HL-60 (cell line): ENCODE results near the gene APBA2.

Source experiments
- GABPA ChIP-seq: IDR thresholded peaks from 2 replicates; pipeline ENCODE4 v1.6.1; 2012; ENCODE audit warnings: low read depth
- TF ChIP-seq, protein P1 (sequence below): IDR thresholded peaks from one replicate; pipeline ENCODE4 v1.5.1; 2011; ENCODE audit warnings: low read length, control low read depth, inconsistent platforms; ENCODE audit not compliant: insufficient read depth
- TF ChIP-seq, protein P2 (sequence below): IDR thresholded peaks from 2 replicates; pipeline ENCODE4 v1.6.1; 2012; ENCODE audit warnings: low read depth; ENCODE audit not compliant: insufficient replicate concordance

DNA sequence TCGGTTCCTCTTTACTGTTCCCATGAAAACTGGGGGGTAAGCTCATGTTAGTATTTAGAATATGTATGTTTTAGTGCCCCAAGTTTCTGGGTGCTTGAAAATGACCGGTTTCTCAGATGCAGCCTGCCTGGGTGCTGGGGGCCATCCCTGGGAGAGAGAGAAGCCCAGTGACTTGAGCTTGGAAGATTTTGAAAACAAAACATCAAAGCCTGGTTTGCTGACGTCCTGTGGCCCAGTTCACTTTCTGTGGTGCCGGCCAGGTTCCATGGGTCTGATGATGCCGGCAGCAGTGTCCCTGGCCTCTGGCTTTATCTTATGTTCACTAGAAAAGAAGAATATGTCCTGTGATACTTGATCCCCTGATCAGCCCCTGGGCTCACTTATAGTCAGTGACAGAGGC lies 17.1 kb downstream of the APBA2 start:
- TF ChIP-seq, protein P1, sequence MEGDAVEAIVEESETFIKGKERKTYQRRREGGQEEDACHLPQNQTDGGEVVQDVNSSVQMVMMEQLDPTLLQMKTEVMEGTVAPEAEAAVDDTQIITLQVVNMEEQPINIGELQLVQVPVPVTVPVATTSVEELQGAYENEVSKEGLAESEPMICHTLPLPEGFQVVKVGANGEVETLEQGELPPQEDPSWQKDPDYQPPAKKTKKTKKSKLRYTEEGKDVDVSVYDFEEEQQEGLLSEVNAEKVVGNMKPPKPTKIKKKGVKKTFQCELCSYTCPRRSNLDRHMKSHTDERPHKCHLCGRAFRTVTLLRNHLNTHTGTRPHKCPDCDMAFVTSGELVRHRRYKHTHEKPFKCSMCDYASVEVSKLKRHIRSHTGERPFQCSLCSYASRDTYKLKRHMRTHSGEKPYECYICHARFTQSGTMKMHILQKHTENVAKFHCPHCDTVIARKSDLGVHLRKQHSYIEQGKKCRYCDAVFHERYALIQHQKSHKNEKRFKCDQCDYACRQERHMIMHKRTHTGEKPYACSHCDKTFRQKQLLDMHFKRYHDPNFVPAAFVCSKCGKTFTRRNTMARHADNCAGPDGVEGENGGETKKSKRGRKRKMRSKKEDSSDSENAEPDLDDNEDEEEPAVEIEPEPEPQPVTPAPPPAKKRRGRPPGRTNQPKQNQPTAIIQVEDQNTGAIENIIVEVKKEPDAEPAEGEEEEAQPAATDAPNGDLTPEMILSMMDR, result no peak
- TF ChIP-seq, protein P2, sequence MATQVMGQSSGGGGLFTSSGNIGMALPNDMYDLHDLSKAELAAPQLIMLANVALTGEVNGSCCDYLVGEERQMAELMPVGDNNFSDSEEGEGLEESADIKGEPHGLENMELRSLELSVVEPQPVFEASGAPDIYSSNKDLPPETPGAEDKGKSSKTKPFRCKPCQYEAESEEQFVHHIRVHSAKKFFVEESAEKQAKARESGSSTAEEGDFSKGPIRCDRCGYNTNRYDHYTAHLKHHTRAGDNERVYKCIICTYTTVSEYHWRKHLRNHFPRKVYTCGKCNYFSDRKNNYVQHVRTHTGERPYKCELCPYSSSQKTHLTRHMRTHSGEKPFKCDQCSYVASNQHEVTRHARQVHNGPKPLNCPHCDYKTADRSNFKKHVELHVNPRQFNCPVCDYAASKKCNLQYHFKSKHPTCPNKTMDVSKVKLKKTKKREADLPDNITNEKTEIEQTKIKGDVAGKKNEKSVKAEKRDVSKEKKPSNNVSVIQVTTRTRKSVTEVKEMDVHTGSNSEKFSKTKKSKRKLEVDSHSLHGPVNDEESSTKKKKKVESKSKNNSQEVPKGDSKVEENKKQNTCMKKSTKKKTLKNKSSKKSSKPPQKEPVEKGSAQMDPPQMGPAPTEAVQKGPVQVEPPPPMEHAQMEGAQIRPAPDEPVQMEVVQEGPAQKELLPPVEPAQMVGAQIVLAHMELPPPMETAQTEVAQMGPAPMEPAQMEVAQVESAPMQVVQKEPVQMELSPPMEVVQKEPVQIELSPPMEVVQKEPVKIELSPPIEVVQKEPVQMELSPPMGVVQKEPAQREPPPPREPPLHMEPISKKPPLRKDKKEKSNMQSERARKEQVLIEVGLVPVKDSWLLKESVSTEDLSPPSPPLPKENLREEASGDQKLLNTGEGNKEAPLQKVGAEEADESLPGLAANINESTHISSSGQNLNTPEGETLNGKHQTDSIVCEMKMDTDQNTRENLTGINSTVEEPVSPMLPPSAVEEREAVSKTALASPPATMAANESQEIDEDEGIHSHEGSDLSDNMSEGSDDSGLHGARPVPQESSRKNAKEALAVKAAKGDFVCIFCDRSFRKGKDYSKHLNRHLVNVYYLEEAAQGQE, result no peak
- TF ChIP-seq GABPA, result no peak
